ENCODE results near the gene COX7A2L. TPM values are rescaled to one million over a fixed set of nuclear protein-coding genes. Genes with fewer than 3 reads are reported as not detected.
"Not testable (repeated sequence)": the region's sequence is repeated elsewhere in the genome, so short reads cannot be mapped to it uniquely, and the experiment has no call there.

Gene COX7A2L, protein sequence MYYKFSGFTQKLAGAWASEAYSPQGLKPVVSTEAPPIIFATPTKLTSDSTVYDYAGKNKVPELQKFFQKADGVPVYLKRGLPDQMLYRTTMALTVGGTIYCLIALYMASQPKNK
- total RNA-seq = 100 to 1,000 TPM; 113 to 115 TPM

- H3K27me3 Mint-ChIP-seq = no peaks in the 10 kb centered on the region
- TF ChIP-seq, protein P1, sequence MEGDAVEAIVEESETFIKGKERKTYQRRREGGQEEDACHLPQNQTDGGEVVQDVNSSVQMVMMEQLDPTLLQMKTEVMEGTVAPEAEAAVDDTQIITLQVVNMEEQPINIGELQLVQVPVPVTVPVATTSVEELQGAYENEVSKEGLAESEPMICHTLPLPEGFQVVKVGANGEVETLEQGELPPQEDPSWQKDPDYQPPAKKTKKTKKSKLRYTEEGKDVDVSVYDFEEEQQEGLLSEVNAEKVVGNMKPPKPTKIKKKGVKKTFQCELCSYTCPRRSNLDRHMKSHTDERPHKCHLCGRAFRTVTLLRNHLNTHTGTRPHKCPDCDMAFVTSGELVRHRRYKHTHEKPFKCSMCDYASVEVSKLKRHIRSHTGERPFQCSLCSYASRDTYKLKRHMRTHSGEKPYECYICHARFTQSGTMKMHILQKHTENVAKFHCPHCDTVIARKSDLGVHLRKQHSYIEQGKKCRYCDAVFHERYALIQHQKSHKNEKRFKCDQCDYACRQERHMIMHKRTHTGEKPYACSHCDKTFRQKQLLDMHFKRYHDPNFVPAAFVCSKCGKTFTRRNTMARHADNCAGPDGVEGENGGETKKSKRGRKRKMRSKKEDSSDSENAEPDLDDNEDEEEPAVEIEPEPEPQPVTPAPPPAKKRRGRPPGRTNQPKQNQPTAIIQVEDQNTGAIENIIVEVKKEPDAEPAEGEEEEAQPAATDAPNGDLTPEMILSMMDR (IDR thresholded peaks at IDR 0.05) = no peak
- H3K36me3 Mint-ChIP-seq (ENCODE audit: low read depth) = peaks cover 12% of the 10 kb centered on the region
- ATAC-seq (peak; percentile 95), DNase-seq (peak; percentile 96)
- ChIA-PET POLR2A (interaction anchor here (0.6 to 1.7 kb wide), 5 partner anchors 9 to 450 kb away, joined by 3 to 5 read pairs (median 3); partner anchors contain the start of gene KCNG3), CTCF (interaction anchor here (1.0 to 1.3 kb wide), 5 partner anchors 26 to 508 kb away, joined by 3 to 4 read pairs (median 3); no protein-coding TSS in a partner anchor)
- H3K4me3 Mint-ChIP-seq = peak within 1 kb of the TSS; percentile 89
- intact Hi-C loops (cut with micrococcal nuclease) = loop anchor here (5.0 kb wide), 1 partner anchor 264 kb away; no protein-coding TSS in a partner anchor
- H3K4me1 Mint-ChIP-seq (ENCODE audit: low read depth) = peaks cover 46% of the 10 kb centered on the region
- H3K27ac Mint-ChIP-seq = peak within 1 kb of the TSS; percentile 99
- H3K9me3 Mint-ChIP-seq = no peaks in the 10 kb centered on the region
Measured at GRCh38 chr2:42360890-42361727, at the start of gene COX7A2L. Gene COX7A2L, minus strand, starts transcription at chr2:42361217. Its CDS starts 56 bp downstream, at chr2:42361161.

DNA sequence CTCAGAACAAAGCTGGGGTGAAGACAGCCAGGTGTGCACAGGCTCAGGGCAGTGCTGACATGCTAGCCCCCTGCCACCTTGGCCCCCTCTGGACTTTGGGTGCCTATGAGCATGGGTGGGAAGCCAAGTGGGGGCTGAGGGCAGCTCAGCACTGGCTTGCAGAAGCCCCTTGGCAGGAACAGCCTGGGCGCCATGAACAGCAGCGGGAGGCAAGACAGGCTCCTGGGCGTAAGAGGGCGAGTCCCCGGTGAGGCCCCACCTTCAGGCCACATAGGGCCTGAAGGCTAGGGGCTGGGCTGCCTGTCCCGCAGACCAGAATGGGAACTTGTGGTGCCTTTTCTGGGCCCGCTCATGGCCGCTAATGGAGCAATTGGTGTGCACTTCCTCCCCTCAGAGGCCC lies 47.0 kb upstream of the COX7A2L start:
- ATAC-seq = no peak
- POLR2A ChIA-PET = no interaction called here
- TF ChIP-seq, protein P1 (IDR thresholded peaks at IDR 0.05) = no peak

GRCh38 chr2:42407476-42407875 lies 46.5 kb upstream of the COX7A2L start:
- H3K27me3 Mint-ChIP-seq = no peaks in the 10 kb centered on the region
- no peak for DNase-seq
- no peak overlapping the region for H3K27ac Mint-ChIP-seq
- POLR2A ChIA-PET = no interaction called here
- H3K4me3 Mint-ChIP-seq = no peak overlapping the region
- TF ChIP-seq, protein P1 (IDR thresholded peaks at IDR 0.05) = no peak
- no peaks in the 10 kb centered on the region for H3K36me3 Mint-ChIP-seq (ENCODE audit: low read depth)
- H3K4me1 Mint-ChIP-seq (ENCODE audit: low read depth) = no peaks in the 10 kb centered on the region
- no peak for ATAC-seq
- CTCF ChIA-PET = no interaction called here
- intact Hi-C loops (cut with micrococcal nuclease) = no loop called here
- no peaks in the 10 kb centered on the region for H3K9me3 Mint-ChIP-seq

More for the DNA sequence above, 47.0 kb upstream of the COX7A2L start:
- Mint-ChIP-seq H3K9me3 (no peaks in the 10 kb centered on the region), H3K36me3 (ENCODE audit: low read depth) (no peaks in the 10 kb centered on the region), H3K27ac (no peak overlapping the region), H3K4me1 (ENCODE audit: low read depth) (no peaks in the 10 kb centered on the region), H3K27me3 (no peaks in the 10 kb centered on the region), H3K4me3 (no peak overlapping the region)
- DNase-seq = no peak
- intact Hi-C loops (cut with micrococcal nuclease) = no loop called here
- CTCF ChIA-PET = no interaction called here

DNA sequence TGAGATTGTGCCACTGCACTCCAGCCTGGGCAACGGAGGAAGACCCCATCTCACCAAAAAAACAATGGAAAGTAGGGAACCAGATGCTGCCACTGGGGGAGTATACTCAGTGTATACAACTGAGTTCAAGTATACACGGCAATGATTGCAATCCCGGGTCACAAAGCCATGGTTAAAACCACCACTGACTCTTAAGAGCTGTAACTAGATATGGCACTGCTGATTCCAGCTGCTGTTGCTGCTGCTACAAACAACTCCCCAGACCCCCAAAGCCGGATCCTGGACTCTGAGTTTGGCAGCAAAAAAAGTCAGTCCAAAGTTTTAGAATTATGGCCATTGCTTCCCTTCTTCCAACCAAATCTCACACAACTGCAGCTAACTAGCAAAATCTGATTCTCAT lies 43.7 kb upstream of the COX7A2L start:
- no peaks in the 10 kb centered on the region for H3K9me3 Mint-ChIP-seq
- H3K36me3 Mint-ChIP-seq (ENCODE audit: low read depth) = no peaks in the 10 kb centered on the region
- no peaks in the 10 kb centered on the region for H3K4me1 Mint-ChIP-seq (ENCODE audit: low read depth)
- H3K4me3 Mint-ChIP-seq = no peak overlapping the region
- DNase-seq = no peak
- no peak overlapping the region for H3K27ac Mint-ChIP-seq
- TF ChIP-seq, protein P1 (IDR thresholded peaks at IDR 0.05) = no peak
- intact Hi-C loops (cut with micrococcal nuclease) = no loop called here
- ChIA-PET POLR2A (no interaction called here), CTCF (interaction anchor here (1.0 to 1.4 kb wide), 3 partner anchors 18 to 19 kb away, joined by 3 read pairs; no protein-coding TSS in a partner anchor)
- ATAC-seq = no peak
- H3K27me3 Mint-ChIP-seq = no peaks in the 10 kb centered on the region

DNA sequence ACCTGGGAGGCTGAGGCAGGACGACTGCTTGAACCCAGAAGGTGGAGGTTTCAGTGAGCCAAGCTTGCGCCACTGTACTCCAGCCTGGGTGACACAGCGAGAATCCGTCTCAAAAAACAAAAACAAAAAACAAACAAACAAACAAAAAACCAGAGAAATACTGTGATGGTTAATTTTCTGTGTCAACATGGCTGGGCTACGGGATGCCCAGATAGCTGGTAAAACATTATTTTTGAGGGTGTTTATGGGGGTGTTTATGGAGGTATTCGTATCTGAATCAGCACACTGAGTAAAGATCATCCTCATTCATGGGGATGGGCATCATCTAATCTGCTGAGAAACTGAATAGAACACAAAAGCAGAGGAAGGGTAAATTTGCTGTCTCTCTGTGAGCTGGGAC lies 40.8 kb upstream of the COX7A2L start:
- POLR2A ChIA-PET = no interaction called here
- H3K9me3 Mint-ChIP-seq = no peaks in the 10 kb centered on the region

DNA sequence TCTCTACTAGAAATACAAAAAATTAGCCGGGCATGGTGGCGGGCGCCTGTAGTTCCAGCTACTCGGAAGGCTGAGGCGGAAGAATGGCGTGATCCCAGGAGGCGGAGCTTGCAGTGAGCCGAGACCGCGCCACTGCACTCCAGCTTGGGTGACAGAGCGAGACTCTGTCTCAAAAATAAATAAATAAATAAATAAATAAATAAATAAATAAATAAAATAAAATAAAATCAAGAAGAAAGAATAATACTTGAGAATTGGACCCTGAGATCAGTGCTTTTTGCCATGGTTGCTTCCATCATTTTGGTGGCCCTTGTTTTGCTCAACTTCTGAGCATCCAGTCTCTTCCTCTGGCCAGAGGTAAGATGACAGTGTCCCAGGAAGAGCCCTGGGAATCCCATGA lies 37.0 kb upstream of the COX7A2L start:
- H3K4me3 Mint-ChIP-seq; H3K4me1 Mint-ChIP-seq (ENCODE audit: low read depth): not testable (repeated sequence)
- CTCF ChIA-PET = interaction anchor here (1.6 kb wide), 1 partner anchor 11 kb away, joined by 4 read pairs; no protein-coding TSS in a partner anchor

More for the DNA sequence above, 40.8 kb upstream of the COX7A2L start:
- TF ChIP-seq, protein P1 (IDR thresholded peaks at IDR 0.05) = no peak
- no peaks in the 10 kb centered on the region for H3K27me3 Mint-ChIP-seq
- H3K27ac Mint-ChIP-seq = no peak overlapping the region
- no peak overlapping the region for H3K4me3 Mint-ChIP-seq
- ATAC-seq (no peak), DNase-seq (no peak)
- H3K36me3 Mint-ChIP-seq (ENCODE audit: low read depth) = no peaks in the 10 kb centered on the region
- CTCF ChIA-PET = no interaction called here
- intact Hi-C loops (cut with micrococcal nuclease) = no loop called here
- H3K4me1 Mint-ChIP-seq (ENCODE audit: low read depth) = no peaks in the 10 kb centered on the region

GRCh38 chr2:42393320-42393719 lies 32.3 kb upstream of the COX7A2L start:
- H3K36me3 Mint-ChIP-seq (ENCODE audit: low read depth); ATAC-seq; POLR2A ChIA-PET; H3K9me3 Mint-ChIP-seq; H3K4me1 Mint-ChIP-seq (ENCODE audit: low read depth); DNase-seq; H3K27me3 Mint-ChIP-seq; intact Hi-C loops (cut with micrococcal nuclease); H3K27ac Mint-ChIP-seq; H3K4me3 Mint-ChIP-seq: not testable (repeated sequence)
- CTCF ChIA-PET = interaction anchor here (1.5 kb wide), 1 partner anchor 13 kb away, joined by 3 read pairs; no protein-coding TSS in a partner anchor

More for the DNA sequence above, 37.0 kb upstream of the COX7A2L start:
- H3K27me3 Mint-ChIP-seq; ATAC-seq; H3K36me3 Mint-ChIP-seq (ENCODE audit: low read depth); POLR2A ChIA-PET; H3K27ac Mint-ChIP-seq; DNase-seq; H3K9me3 Mint-ChIP-seq; intact Hi-C loops (cut with micrococcal nuclease): not testable (repeated sequence)

Measured in activated CD8-positive, alpha-beta T cell treated with anti-CD3 and anti-CD28 coated beads for 36 hours (primary cell).